HG03103 (cell line): Measurements from ENCODE around the gene CLIC6.

Experiments used
- ATAC-seq: cut with Tn5 transposase; IDR thresholded peaks from one replicate; pipeline ENCODE4 v1.9.1; 2021; ENCODE audit warnings: low read depth; ENCODE audit not compliant: unreplicated experiment

CLIC6 gene

GRCh38 chr21:34722684-34723300 is 54.0 kb downstream of the CLIC6 start:
- no peak for ATAC-seq

- ATAC-seq: no peak
Observed at GRCh38 chr21:34724131-34724856, 55.5 kb downstream of the CLIC6 start.

- no peak for ATAC-seq
Observed at GRCh38 chr21:34724857-34725195, 56.0 kb downstream of the CLIC6 start.

- no peak for ATAC-seq
Observed at GRCh38 chr21:34726627-34727337, 58.0 kb downstream of the CLIC6 start.

- no peak for ATAC-seq
Observed at GRCh38 chr21:34728479-34728878, 59.7 kb downstream of the CLIC6 start.

GRCh38 chr21:34730194-34730593 is 61.4 kb downstream of the CLIC6 start:
- ATAC-seq: no peak

- no peak for ATAC-seq
Observed at GRCh38 chr21:34730756-34731445, 62.1 kb downstream of the CLIC6 start.

- no peak for ATAC-seq
Observed at GRCh38 chr21:34732388-34732821, 63.6 kb downstream of the CLIC6 start.

GRCh38 chr21:34733852-34734251 is 65.1 kb downstream of the CLIC6 start:
- no peak for ATAC-seq

GRCh38 chr21:34734696-34735095 is 65.9 kb downstream of the CLIC6 start:
- no peak for ATAC-seq

GRCh38 chr21:34736116-34736874 is 67.5 kb downstream of the CLIC6 start:
- no peak for ATAC-seq

- no peak for ATAC-seq
Observed at GRCh38 chr21:34737115-34737514, 68.3 kb downstream of the CLIC6 start.

GRCh38 chr21:34740198-34740597 is 71.4 kb downstream of the CLIC6 start:
- ATAC-seq: no peak

- no peak for ATAC-seq
Observed at GRCh38 chr21:34743285-34743684, 74.5 kb downstream of the CLIC6 start.

- ATAC-seq: no peak
Observed at GRCh38 chr21:34743831-34744230, 75.0 kb downstream of the CLIC6 start.

- ATAC-seq: no peak
Observed at GRCh38 chr21:34744801-34745200, 76.0 kb downstream of the CLIC6 start.

GRCh38 chr21:34745557-34746255 is 76.9 kb downstream of the CLIC6 start:
- ATAC-seq: no peak

- no peak for ATAC-seq
Observed at GRCh38 chr21:34748862-34749261, 80.1 kb downstream of the CLIC6 start.

- no peak for ATAC-seq
Observed at GRCh38 chr21:34754690-34755647, 86.2 kb downstream of the CLIC6 start.
